SK-N-MC (cell line): ENCODE results near the gene GREB1L.

Experiments used
- DNase-seq: peaks from one replicate; pipeline ENCODE4 v3.0.0-alpha.2; 2011; ENCODE audit warnings: low read depth, low spot score
- H3K27ac ChIP-seq: fragments of 200-600 bp; sonication (generic); 2 replicates; pipeline ENCODE4 v1.5.1; 2016; ENCODE audit warnings: mixed run types
- H3K36me3 ChIP-seq: fragments of 200-600 bp; sonication (generic); 2 replicates; pipeline ENCODE4 v1.6.1; 2017; ENCODE audit warnings: antibody characterized with exemption, low read length, mixed read lengths; ENCODE audit not compliant: insufficient read depth
- H3K4me3 ChIP-seq: fragments of 200-600 bp; sonication (generic); 2 replicates; pipeline ENCODE4 v1.5.1; 2016
- H3K9ac ChIP-seq: fragments of 200-600 bp; sonication (generic); 2 replicates; pipeline ENCODE4 v1.8.0; 2017; ENCODE audit warnings: mixed run types, mixed read lengths; ENCODE audit not compliant: insufficient read length
- H3K9me3 ChIP-seq: fragments of 200-600 bp; sonication (generic); 2 replicates; pipeline ENCODE4 v1.6.1; 2017; ENCODE audit warnings: low read depth, mild to moderate bottlenecking, antibody characterized with exemption, low read length, moderate library complexity, mixed read lengths
- EZH2 ChIP-seq: fragments of 200-600 bp; sonication (generic); IDR thresholded peaks from one replicate; pipeline ENCODE4 v1.6.1; 2017; ENCODE audit warnings: antibody characterized with exemption
- FOXP2 ChIP-seq: optimal IDR thresholded peaks from 2 replicates; pipeline ENCODE3; 2011; ENCODE audit warnings: mild to moderate bottlenecking, moderate library complexity; ENCODE audit not compliant: insufficient read depth; ENCODE audit errors: extremely low read length, control extremely low read depth
- POLR2AphosphoS5 ChIP-seq: IDR thresholded peaks from 2 replicates; pipeline ENCODE4 v1.6.1; 2012; ENCODE audit warnings: mild to moderate bottlenecking, low read depth, low read length, borderline replicate concordance

Gene GREB1L

DNA sequence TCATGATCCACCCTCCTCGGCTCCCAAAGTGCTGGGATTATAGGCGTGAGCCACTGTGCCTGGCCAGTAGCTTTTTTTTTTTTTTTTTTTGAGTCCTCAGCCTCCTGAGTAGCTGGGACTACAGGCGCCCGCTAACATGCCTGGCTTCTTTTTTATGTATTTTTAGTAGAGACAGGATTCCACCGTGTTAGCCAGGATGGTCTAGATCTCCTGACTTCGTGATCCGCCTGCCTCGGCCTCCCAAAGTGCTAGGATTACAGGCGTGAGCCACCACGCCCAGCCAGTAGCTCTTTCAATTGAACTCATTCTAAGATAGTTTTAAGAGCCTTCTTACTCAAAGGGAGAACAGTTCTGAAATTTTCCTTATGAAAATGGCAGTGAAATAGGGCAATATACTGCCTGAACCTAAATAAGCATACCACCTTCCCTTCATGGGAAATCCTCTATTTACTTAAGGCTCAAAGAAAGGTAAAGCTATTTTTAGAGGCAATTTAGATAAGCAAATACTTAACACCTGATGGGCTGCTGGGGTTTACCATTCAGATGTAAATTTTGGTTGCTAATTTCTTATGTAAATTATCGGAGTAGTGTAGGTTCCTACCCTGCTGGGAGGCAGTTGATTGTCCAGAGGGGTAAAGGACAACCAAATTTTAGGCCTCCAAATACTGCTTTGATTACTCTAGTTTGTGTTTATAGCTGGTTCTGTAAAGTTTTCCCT, 144.7 kb downstream of the GREB1L start:
- Histone ChIP-seq H3K9me3 (no peaks in the 10 kb centered on the region), H3K4me3 (no peak overlapping the region), H3K27ac (no peak overlapping the region), H3K36me3 (no peaks in the 10 kb centered on the region), H3K9ac (no peak overlapping the region)
- DNase-seq: no peak
- TF ChIP-seq POLR2AphosphoS5 (no peak), EZH2 (no peak)

DNA sequence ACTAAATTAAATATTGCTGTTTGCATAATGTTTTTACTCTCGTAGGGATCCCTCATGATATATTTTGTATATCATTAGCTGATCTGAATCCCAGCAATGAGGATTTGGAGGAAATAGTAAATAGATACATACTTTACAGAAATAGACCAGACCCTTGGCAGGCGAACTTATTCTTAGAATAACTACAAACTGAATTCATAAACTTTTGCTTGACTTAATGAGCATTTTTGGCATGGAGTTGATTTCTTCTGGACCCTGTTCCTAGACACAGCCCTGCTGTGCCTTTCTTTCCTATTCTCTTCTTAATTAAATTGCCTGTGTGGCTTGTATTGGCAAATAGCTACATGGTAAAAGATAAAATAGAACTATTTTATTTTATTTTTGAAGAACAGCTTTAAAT, 145.9 kb downstream of the GREB1L start:
- Histone ChIP-seq H3K9ac (no peak overlapping the region), H3K4me3 (no peak overlapping the region), H3K9me3 (no peaks in the 10 kb centered on the region), H3K27ac (no peak overlapping the region), H3K36me3 (no peaks in the 10 kb centered on the region)
- TF ChIP-seq EZH2 (no peak), POLR2AphosphoS5 (no peak), FOXP2 (no peak)
- no peak for DNase-seq

DNA sequence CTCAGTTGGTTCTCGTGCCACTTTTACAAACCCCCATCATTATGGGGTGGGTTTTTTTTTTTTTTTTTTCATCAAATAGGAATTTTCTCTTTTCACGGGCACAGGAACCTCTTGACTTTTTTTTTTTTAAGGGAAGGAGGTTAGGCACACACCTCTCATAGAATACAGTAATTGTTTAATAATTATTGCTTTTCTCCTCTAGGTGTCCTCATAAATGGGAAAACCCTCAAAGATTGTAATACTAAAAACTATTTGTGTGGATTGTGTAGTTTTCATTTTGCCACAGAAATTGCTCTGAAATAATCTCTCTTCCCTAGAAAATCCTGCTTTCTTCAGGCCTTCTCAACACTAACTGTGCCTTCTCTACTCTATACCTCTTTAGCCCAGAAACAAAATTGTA, 147.3 kb downstream of the GREB1L start:
- Histone ChIP-seq H3K4me3 (no peak overlapping the region), H3K9ac (no peak overlapping the region), H3K9me3 (no peaks in the 10 kb centered on the region), H3K27ac (no peak overlapping the region), H3K36me3 (no peaks in the 10 kb centered on the region)
- TF ChIP-seq FOXP2 (no peak), EZH2 (no peak), POLR2AphosphoS5 (no peak)
- no peak for DNase-seq

DNA sequence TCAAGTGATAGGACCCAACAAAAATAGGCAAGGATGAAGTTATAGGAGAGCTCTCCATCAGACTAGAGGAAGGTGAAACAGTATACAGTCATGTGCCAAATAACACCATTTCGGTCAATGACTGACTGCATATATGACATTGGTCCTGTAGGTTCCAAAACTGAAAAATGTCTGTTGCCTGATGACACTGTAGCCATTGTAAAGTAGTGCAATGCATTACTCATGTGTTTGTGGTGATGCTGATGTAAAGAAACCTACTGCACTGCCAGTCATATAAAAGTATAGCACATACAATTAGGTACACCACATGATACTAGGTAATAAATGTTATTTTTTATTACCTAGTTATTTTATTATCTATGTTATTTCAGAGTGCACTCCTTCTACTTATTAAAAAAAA, 147.9 kb downstream of the GREB1L start:
- H3K4me3 ChIP-seq: no peak overlapping the region

DNA sequence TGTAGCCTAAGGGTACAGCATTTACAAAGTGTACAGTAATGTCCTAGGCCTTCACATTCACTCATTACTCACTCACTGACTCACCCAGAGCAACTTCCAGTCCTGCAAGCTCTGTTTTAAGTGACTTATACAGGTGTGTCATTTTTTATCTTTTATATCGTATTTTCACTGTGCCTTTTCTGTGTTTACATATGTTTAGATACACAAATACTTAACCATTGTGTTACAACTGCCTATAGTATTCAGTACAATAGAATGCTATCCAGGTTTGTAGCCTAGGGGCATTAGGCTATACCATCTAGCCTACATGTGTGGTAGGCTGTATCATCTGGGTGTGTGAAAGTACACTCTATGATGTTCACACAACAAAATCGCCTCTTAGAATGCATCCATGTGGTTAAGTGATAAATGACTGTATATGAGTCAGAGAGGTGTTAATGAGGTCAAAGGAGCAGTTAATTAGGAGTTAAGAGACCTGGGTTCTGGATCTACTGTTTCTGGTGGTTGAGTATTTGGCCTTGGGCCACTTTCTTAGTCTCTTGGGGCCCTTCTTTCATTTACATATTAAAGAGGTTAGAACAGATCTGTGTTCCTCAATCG, 149.1 kb downstream of the GREB1L start:
- H3K27ac ChIP-seq: no peak overlapping the region
- H3K4me3 ChIP-seq: no peak overlapping the region
- H3K9ac ChIP-seq: no peak overlapping the region
- H3K9me3 ChIP-seq: no peaks in the 10 kb centered on the region
- DNase-seq: no peak
- H3K36me3 ChIP-seq: no peaks in the 10 kb centered on the region
- TF ChIP-seq EZH2 (no peak), FOXP2 (no peak), POLR2AphosphoS5 (no peak)

More for the DNA sequence above, 147.9 kb downstream of the GREB1L start:
- Histone ChIP-seq H3K36me3 (no peaks in the 10 kb centered on the region), H3K9ac (no peak overlapping the region), H3K27ac (no peak overlapping the region), H3K9me3 (no peaks in the 10 kb centered on the region)
- DNase-seq: no peak
- TF ChIP-seq POLR2AphosphoS5 (no peak), FOXP2 (no peak), EZH2 (no peak)

DNA sequence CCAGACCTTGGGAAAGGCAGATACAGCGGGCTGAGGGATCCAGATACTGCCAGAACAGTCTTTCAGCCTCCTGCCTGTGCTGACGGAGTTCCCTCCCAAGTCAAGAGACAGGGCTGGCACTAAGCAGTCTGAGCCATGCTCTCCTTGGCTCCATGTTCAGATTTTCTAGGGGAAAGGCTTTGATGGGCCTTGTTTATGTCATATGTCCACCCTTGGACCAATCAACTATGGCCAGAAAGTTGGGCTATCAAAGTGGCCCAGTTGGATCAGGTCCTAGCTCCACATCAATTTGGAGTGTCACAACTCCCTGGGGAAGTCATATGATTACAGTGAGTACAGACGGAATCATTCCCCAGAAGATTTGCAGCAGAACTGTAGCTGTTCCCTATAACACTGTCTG, 152.0 kb downstream of the GREB1L start:
- Histone ChIP-seq H3K9me3 (no peaks in the 10 kb centered on the region), H3K9ac (no peak overlapping the region), H3K27ac (no peak overlapping the region), H3K36me3 (no peaks in the 10 kb centered on the region), H3K4me3 (no peak overlapping the region)
- no peak for DNase-seq
- no peak for TF ChIP-seq FOXP2
- no peak for TF ChIP-seq EZH2
- no peak for TF ChIP-seq POLR2AphosphoS5

DNA sequence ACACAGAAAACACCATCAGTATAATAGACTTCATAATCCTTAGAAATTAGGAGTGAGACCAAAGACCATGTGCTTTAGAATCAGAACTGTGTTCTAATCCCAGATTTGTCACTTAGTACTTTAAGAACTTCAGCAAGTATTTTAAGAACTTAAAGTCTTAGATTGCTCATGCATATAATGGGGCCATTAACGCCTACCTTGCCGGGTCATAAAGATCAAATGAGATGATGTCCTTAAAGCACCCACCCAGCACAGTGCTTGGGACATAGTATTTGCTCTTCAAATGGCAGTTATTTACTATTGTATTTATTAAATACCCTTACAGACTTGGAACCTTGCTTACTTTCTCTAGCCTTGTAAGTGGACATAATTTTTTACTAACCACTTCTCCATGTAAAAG, 156.1 kb downstream of the GREB1L start:
- no peak for DNase-seq
- Histone ChIP-seq H3K9me3 (no peaks in the 10 kb centered on the region), H3K36me3 (no peaks in the 10 kb centered on the region), H3K27ac (no peak overlapping the region), H3K9ac (no peak overlapping the region), H3K4me3 (no peak overlapping the region)
- TF ChIP-seq FOXP2: no peak
- no peak for TF ChIP-seq EZH2

DNA sequence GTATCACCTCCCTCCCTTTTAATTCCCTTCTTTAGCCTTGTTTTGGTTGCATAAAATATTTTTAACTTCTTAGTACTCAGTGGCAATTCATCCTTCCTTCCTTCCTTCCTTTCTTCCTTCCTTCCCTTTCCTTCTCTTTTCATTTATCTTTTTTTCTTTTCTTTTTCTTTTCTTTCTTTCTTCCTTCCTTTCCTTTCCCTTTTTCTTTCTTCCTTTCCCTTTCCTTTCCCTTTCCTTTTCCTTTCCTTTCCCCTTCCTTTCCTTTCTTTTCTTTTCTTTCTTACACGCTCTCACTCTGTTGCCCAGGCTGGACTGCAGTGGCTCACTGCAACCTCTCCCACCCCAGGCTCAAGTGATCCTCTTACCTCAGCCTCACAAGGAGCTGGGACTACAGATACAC, 160.2 kb downstream of the GREB1L start:
- DNase-seq: no peak
- no peaks in the 10 kb centered on the region for H3K9me3 ChIP-seq
- TF ChIP-seq POLR2AphosphoS5 (no peak), EZH2 (no peak)
- no peak overlapping the region for H3K27ac ChIP-seq
- H3K9ac ChIP-seq: no peak overlapping the region
- H3K4me3 ChIP-seq: no peak overlapping the region
- H3K36me3 ChIP-seq: no peaks in the 10 kb centered on the region

DNA sequence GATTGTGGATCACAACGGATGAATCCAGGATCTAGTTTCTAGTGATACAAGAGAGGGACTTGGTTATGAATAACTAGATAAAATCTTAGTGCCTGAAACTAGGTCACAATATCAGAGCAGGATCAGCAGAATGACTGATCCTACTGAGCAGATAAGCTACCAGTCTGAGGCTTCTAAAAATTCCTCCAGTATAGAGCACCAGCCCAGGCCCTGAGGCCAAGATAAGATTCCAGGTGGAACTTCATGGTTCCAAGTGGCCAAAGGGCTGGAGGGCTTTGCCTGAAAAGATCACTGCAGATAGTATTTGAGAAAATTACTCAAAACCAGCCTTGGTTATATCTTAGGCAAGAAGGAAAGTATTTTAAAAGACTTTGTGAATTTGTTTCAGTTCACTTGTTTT, 162.4 kb downstream of the GREB1L start:
- no peak for TF ChIP-seq POLR2AphosphoS5
- Histone ChIP-seq H3K4me3 (no peak overlapping the region), H3K36me3 (no peaks in the 10 kb centered on the region), H3K27ac (no peak overlapping the region), H3K9ac (no peak overlapping the region), H3K9me3 (no peaks in the 10 kb centered on the region)
- DNase-seq: no peak
